Activated naive CD8-positive, alpha-beta T cell (primary cell): ENCODE results near the gene TRERF1.

ENCODE experiments used
- H3K27ac Mint-ChIP-seq: one replicate; pipeline ENCODE4 v1.8.0; 2021; ENCODE audit warnings: mixed read lengths
- H3K27me3 Mint-ChIP-seq: one replicate; pipeline ENCODE4 v1.8.0; 2021; ENCODE audit warnings: mixed read lengths
- H3K36me3 Mint-ChIP-seq: one replicate; pipeline ENCODE4 v1.8.0; 2021; ENCODE audit warnings: mixed read lengths
- H3K4me1 Mint-ChIP-seq: one replicate; pipeline ENCODE4 v1.8.0; 2021; ENCODE audit warnings: low read depth, mixed read lengths
- H3K4me3 Mint-ChIP-seq: one replicate; pipeline ENCODE4 v1.8.0; 2021; ENCODE audit warnings: mild to moderate bottlenecking, mixed read lengths
- H3K9me3 Mint-ChIP-seq: one replicate; pipeline ENCODE4 v1.8.0; 2021; ENCODE audit warnings: low read depth, mixed read lengths

Gene TRERF1

DNA sequence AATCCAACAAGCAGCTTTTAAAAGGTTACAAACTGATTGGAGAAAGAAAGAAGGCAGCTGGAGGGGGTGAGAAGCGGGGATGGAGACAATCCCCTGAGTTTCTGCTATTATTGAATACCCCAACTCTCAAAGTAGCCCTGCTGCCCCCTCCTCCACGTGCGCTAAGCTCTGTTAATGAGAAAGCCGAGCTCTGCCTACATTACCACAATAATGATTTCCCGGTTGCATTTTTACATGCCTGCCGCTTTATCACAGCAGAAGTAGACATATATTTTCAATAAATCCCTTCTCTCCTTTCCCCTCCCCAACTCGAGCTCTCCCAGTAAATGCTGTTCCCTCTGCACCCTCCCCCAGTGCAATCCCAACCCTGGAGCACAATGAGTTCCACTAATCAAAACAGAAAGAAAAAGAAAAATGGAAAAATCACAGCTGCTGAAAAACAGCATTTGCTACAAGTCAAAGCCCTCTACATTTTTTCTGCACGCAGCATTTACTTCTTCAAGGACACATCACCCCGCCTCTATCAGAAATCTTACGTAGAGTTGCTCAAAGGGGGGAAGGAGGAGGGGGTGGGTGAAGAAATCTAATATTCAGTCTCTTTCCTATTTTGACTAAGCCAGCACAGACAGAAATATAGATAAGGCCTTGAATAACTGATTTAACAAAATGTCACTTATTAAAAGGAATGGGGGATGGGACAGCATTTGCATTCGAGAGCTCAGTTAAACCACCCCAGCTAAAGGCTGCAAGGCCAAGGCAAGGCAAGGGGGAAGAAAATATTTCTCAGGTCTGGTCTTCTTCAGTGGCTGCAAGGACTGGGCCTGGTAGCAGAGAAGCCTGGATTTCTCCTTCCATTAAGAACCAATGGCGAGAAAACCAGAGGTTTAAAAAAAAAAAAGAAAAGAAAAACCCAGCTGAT lies 10.7 kb downstream of the TRERF1 start:
- H3K27me3 Mint-ChIP-seq, result no peaks in the 10 kb centered on the region
- peaks cover 3% of the 10 kb centered on the region for H3K36me3 Mint-ChIP-seq
- peaks cover 62% of the 10 kb centered on the region for H3K4me1 Mint-ChIP-seq
- H3K4me3 Mint-ChIP-seq, result peak overlapping the region; percentile 54
- H3K9me3 Mint-ChIP-seq, result no peaks in the 10 kb centered on the region
- peak overlapping the region; percentile 50 for H3K27ac Mint-ChIP-seq

DNA sequence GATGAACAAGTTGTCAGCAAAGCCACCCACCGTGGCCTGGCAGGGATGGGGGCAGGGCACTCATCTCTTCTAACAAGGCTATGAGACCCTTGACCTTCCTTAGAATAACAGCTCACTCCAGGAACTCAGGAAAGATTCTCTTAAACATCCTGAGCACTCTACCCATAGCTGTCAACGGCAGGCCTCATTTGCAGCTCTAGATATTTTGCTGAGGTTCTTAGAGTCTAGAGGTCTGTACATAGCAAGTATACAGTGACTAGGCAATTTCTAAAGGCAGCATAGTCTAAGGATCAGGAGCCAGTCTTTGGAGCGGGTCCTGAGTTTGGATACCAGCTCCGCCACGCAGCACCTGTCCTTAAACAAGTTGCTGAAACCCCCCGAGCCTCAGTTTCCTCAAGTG lies 11.7 kb downstream of the TRERF1 start:
- H3K27ac Mint-ChIP-seq, result no peak overlapping the region
- peaks cover 53% of the 10 kb centered on the region for H3K4me1 Mint-ChIP-seq
- H3K4me3 Mint-ChIP-seq, result no peak overlapping the region
- peaks cover 4% of the 10 kb centered on the region for H3K36me3 Mint-ChIP-seq
- H3K9me3 Mint-ChIP-seq, result no peaks in the 10 kb centered on the region
- H3K27me3 Mint-ChIP-seq, result no peaks in the 10 kb centered on the region

DNA sequence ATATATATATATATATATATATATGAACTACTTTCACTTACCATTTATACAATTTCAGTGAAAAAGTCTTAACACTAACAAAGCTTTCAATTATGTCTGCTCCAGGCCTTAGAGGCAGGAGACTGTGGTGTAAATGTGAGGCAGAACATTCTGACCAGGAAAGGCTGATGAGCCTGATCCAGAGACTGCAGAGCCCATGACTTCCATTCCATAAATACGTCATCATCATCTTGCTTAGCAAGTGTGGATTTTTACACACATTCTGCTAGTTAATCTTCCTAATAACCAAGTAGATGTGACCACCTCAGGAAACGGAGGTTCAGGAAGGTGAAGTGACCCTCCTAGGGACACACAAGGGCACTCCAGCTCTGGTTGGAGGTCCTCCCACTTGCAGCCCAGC lies 14.9 kb downstream of the TRERF1 start:
- Mint-ChIP-seq H3K4me3 (no peak overlapping the region), H3K27me3 (no peaks in the 10 kb centered on the region), H3K27ac (no peak overlapping the region)

DNA sequence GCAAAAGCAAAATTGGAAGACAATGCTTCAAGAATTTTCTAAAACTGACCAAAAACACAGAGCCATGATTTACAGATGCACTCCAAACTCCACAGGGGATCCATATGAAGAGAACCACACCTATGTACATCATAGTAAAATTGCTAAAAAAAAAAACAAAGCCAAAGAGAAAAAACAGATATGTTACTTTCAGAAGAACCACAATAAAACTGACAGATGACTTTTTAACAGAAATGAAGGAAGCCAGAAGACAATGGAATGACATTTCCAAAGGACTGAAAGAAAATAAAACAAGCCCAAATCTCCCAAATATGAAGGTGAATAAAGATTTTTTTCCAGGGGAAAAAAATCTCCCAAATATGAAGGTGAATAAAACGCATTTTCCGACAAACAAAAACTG lies 17.5 kb downstream of the TRERF1 start:
- H3K36me3 Mint-ChIP-seq, result peaks cover 24% of the 10 kb centered on the region
- no peak overlapping the region for H3K4me3 Mint-ChIP-seq
- H3K9me3 Mint-ChIP-seq, result peaks cover 3% of the 10 kb centered on the region
- H3K4me1 Mint-ChIP-seq, result peaks cover 37% of the 10 kb centered on the region
- no peaks in the 10 kb centered on the region for H3K27me3 Mint-ChIP-seq
- H3K27ac Mint-ChIP-seq, result no peak overlapping the region

More for the DNA sequence above, 14.9 kb downstream of the TRERF1 start:
- Mint-ChIP-seq H3K9me3 (peaks cover 3% of the 10 kb centered on the region), H3K4me1 (peaks cover 34% of the 10 kb centered on the region), H3K36me3 (peaks cover 19% of the 10 kb centered on the region)

DNA sequence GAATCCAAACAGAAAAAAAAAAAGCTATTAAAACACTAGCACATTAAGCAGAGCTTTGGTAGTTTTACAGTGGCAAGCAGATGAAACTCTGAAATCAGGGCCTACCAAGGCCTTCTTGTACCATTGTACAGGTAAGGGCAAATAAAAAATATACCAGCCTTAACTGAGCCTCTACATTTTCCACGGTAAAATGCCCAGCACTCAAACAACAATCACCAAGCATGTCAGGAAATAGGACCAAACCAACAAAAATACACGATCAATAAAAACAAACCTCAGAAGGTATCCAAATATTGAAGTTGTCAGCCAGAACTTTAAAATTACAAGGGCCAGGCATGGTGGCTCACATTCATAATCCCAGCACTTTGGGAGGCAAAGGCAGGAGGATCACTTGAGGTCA lies 18.3 kb downstream of the TRERF1 start:
- Mint-ChIP-seq H3K4me3 (no peak overlapping the region), H3K36me3 (peaks cover 24% of the 10 kb centered on the region), H3K27me3 (no peaks in the 10 kb centered on the region), H3K27ac (no peak overlapping the region), H3K4me1 (peaks cover 38% of the 10 kb centered on the region), H3K9me3 (peaks cover 3% of the 10 kb centered on the region)

DNA sequence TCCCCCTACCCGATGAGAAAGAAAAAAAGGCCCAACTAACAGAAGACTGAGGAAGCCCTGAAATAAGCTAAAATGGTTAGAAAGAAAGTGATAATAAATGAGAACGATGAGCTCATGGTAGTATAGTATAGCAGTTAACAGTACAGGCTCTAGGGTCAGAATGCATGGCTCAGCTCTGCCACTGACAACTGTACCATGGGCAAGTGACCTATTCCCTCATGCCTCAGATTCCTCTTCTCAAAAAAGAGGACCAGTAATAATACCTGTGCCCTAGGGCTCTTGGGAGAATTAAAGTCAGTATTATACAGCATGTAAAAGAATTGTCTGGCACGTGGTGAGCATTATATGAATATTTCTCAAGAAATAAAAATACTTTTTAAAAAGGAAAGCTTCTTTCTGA lies 19.8 kb downstream of the TRERF1 start:
- no peak overlapping the region for H3K4me3 Mint-ChIP-seq
- peaks cover 24% of the 10 kb centered on the region for H3K36me3 Mint-ChIP-seq
- peaks cover 3% of the 10 kb centered on the region for H3K9me3 Mint-ChIP-seq
- H3K27ac Mint-ChIP-seq, result no peak overlapping the region
- peaks cover 42% of the 10 kb centered on the region for H3K4me1 Mint-ChIP-seq
- no peaks in the 10 kb centered on the region for H3K27me3 Mint-ChIP-seq

GRCh38 chr6:42431356-42431755 lies 20.4 kb downstream of the TRERF1 start:
- H3K4me1 Mint-ChIP-seq, result peaks cover 42% of the 10 kb centered on the region
- H3K27ac Mint-ChIP-seq, result peak overlapping the region; percentile 10

GRCh38 chr6:42429836-42430235 lies 21.9 kb downstream of the TRERF1 start:
- peak overlapping the region; percentile 71 for H3K4me3 Mint-ChIP-seq
- peaks cover 53% of the 10 kb centered on the region for H3K4me1 Mint-ChIP-seq
- peak overlapping the region; percentile 74 for H3K27ac Mint-ChIP-seq
- no peaks in the 10 kb centered on the region for H3K27me3 Mint-ChIP-seq
- peaks cover 22% of the 10 kb centered on the region for H3K36me3 Mint-ChIP-seq
- H3K9me3 Mint-ChIP-seq, result peaks cover 3% of the 10 kb centered on the region

More at GRCh38 chr6:42431356-42431755, 20.4 kb downstream of the TRERF1 start:
- Mint-ChIP-seq H3K36me3 (peaks cover 21% of the 10 kb centered on the region), H3K27me3 (no peaks in the 10 kb centered on the region), H3K9me3 (peaks cover 3% of the 10 kb centered on the region), H3K4me3 (no peak overlapping the region)

GRCh38 chr6:42429042-42429585 lies 22.6 kb downstream of the TRERF1 start:
- H3K9me3 Mint-ChIP-seq, result peaks cover 3% of the 10 kb centered on the region
- H3K4me1 Mint-ChIP-seq, result peaks cover 58% of the 10 kb centered on the region
- peaks cover 20% of the 10 kb centered on the region for H3K36me3 Mint-ChIP-seq
- no peaks in the 10 kb centered on the region for H3K27me3 Mint-ChIP-seq
- H3K27ac Mint-ChIP-seq, result peak overlapping the region; percentile 74
- H3K4me3 Mint-ChIP-seq, result peak overlapping the region; percentile 71

GRCh38 chr6:42428326-42429041 lies 23.2 kb downstream of the TRERF1 start:
- peaks cover 65% of the 10 kb centered on the region for H3K4me1 Mint-ChIP-seq
- H3K36me3 Mint-ChIP-seq, result peaks cover 16% of the 10 kb centered on the region
- peak overlapping the region; percentile 71 for H3K4me3 Mint-ChIP-seq
- H3K27me3 Mint-ChIP-seq, result no peaks in the 10 kb centered on the region
- H3K9me3 Mint-ChIP-seq, result no peaks in the 10 kb centered on the region
- H3K27ac Mint-ChIP-seq, result peak overlapping the region; percentile 74

GRCh38 chr6:42427871-42428270 lies 23.9 kb downstream of the TRERF1 start:
- peak overlapping the region; percentile 74 for H3K27ac Mint-ChIP-seq
- peaks cover 11% of the 10 kb centered on the region for H3K36me3 Mint-ChIP-seq
- H3K27me3 Mint-ChIP-seq, result no peaks in the 10 kb centered on the region
- H3K4me3 Mint-ChIP-seq, result peak overlapping the region; percentile 8
- no peaks in the 10 kb centered on the region for H3K9me3 Mint-ChIP-seq
- H3K4me1 Mint-ChIP-seq, result peaks cover 68% of the 10 kb centered on the region

DNA sequence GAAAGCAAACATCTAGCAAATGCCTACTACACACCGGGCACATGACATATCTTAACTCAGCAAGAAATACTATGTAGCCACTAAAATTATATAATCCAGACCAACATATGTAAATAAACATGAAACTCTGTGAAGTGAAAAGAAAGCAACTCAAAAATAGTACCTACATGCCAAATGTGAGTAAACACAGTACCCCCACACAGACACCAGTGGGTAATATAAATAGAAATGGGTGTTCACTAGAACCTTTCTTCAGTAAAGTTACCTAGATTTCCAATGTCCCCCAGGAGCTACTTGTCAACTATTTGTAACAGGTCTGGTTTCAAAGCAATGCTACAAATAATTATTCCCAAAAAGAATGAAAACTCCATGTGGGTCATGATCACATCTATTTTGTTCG lies 25.5 kb downstream of the TRERF1 start:
- Mint-ChIP-seq H3K4me1 (peaks cover 68% of the 10 kb centered on the region), H3K36me3 (peaks cover 11% of the 10 kb centered on the region), H3K27ac (no peak overlapping the region), H3K27me3 (no peaks in the 10 kb centered on the region), H3K4me3 (no peak overlapping the region), H3K9me3 (no peaks in the 10 kb centered on the region)

GRCh38 chr6:42424906-42425474 lies 26.7 kb downstream of the TRERF1 start:
- Mint-ChIP-seq H3K4me3 (no peak overlapping the region), H3K27ac (no peak overlapping the region), H3K4me1 (peaks cover 70% of the 10 kb centered on the region), H3K36me3 (peaks cover 9% of the 10 kb centered on the region), H3K27me3 (no peaks in the 10 kb centered on the region), H3K9me3 (no peaks in the 10 kb centered on the region)

GRCh38 chr6:42423244-42423643 lies 28.5 kb downstream of the TRERF1 start:
- Mint-ChIP-seq H3K4me1 (peaks cover 68% of the 10 kb centered on the region), H3K27ac (peak overlapping the region; percentile 50), H3K36me3 (peaks cover 9% of the 10 kb centered on the region), H3K9me3 (no peaks in the 10 kb centered on the region), H3K27me3 (no peaks in the 10 kb centered on the region), H3K4me3 (peak overlapping the region; percentile 67)

DNA sequence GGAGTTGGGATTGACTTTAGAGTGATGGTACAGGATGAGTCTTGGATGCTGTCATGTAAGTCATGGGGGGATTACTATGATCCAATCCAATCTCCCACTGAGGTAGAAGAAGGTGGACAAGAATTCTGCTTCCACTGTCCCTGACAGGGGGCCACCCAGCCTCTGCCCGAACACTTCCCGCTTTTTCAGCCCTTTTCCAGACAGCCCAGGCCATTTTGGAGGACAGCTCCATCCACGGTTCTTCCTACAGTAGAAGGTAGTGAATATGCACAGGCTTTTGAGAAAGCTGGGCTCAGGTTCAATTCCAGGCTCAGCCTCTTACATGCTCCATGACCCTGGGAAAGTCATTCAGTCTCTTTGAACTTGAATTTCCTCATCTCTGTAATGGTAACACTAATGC lies 31.0 kb downstream of the TRERF1 start:
- Mint-ChIP-seq H3K36me3 (peaks cover 6% of the 10 kb centered on the region), H3K9me3 (no peaks in the 10 kb centered on the region), H3K27ac (no peak overlapping the region), H3K4me1 (peaks cover 76% of the 10 kb centered on the region), H3K4me3 (no peak overlapping the region), H3K27me3 (no peaks in the 10 kb centered on the region)
